Fibroblast of the aortic adventitia (primary cell): Measurements from ENCODE around the gene HOXA4. TPM values are rescaled to one million over a fixed set of nuclear protein-coding genes. Genes with fewer than 3 reads are reported as not detected.

Experiments used
- DNase-seq: peaks from one replicate; pipeline ENCODE4 v3.0.0-alpha.2; 2010; ENCODE audit warnings: low read depth
- H3K4me3 ChIP-seq: 2 replicates; pipeline ENCODE4 v1.5.1; 2011; ENCODE audit warnings: low read depth, mild to moderate bottlenecking, control low read depth, low read length, moderate library complexity
- CTCF ChIP-seq: IDR thresholded peaks from 2 replicates; pipeline ENCODE4 v1.5.1; 2011; ENCODE audit warnings: mild to moderate bottlenecking, low read length, control low read depth, inconsistent platforms; ENCODE audit not compliant: insufficient read depth
- small RNA-seq: library from RNA; depleted of rRNA; stranded (forward); fragments of <200 nt; gene quantifications from one replicate; pipeline ENCODE3, GENCODE V24; 2012
- total RNA-seq: library from RNA; depleted of rRNA; stranded (reverse); fragments of >200 nt; gene quantifications from 2 replicates; pipeline ENCODE4 v1.2.3, GENCODE V29; 2012; ENCODE audit warnings: low replicate concordance

HOXA4 gene
- total RNA-seq, 1 donor = 0.99 TPM

DNA sequence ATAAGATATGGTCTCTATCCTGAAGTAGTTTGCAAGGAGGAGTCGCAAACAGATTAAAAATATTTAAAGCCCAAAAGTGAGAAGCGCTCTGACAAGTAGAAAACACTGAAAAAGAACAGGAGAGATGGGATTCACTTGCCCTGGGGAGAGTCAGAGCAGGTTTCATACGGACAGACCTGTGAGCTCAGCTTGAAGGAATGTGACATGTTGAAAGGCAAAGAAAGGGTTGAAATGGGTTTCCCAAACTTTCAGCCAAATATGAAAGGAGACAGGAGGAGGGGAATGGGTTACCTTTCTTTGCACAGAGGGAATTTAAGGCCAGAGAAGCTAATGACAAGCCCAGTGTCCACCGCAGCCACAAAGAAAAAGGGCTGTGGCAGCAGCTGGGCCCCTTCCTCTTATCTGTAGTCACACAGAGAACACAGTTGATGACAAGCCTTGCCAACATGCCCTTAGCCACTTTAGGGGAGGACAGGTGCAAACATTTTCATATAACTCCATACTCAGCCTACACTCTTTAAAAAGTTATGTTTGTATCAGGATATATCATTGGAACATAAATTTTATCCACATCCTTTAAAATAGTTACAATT lies 49.6 kb downstream of the HOXA4 start:
- no peak for TF ChIP-seq CTCF
- no peak overlapping the region for H3K4me3 ChIP-seq
- no peak for DNase-seq

GRCh38 chr7:27079234-27079975 lies 51.2 kb downstream of the HOXA4 start:
- TF ChIP-seq CTCF = no peak
- no peak overlapping the region for H3K4me3 ChIP-seq
- no peak for DNase-seq

DNA sequence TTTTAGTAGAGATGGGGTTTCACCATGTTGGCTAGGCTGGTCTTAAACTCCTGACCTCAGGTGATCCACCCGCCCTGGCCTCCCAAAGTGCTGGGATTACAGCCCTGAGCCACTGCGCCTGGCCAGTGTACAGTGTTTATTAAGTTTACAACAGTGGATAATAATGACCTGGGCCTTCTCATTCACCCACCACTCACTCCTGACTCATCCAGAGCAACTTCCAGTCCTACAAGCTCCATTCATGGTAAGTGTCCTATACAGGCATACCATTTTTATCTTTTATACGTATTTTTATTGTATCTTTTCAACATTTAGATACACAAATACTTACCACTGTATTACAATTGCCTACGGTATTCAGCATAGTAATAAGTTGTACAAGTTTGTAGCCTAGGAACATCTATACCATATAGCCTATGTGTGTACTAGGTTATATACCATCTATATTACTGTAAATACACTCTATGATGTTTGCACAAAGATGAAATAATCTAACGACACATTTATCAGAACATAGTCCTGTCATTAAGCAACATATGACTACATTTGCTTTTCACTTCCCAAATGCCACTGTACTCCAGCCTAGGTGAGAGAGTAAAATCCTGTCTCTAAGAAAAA lies 51.8 kb downstream of the HOXA4 start:
- no peak overlapping the region for H3K4me3 ChIP-seq
- no peak for DNase-seq
- TF ChIP-seq CTCF = no peak

Small RNA genes within 50 kb of the gene (small RNA-seq; reads per million reads assigned to genes)
- not detected for gene AC004080.5
- not detected for gene RF01977

Other genes starting within 250 kb of the HOXA4 start
- 0.72 TPM in 1 of 2 replicates, not detected in the other for gene HOXA1, start 34.8 kb downstream of the HOXA4 start, total RNA-seq
- 0.16 and 3.6 TPM in 2 replicates for gene HOXA2, start 28.1 kb downstream of the HOXA4 start, total RNA-seq
- gene HOXA5, start 12.9 kb upstream of the HOXA4 start, total RNA-seq = 0.72 and 2.4 TPM in 2 replicates
- not detected in 2 replicates for gene HOXA6, start 17.0 kb upstream of the HOXA4 start, total RNA-seq
- 1.2 and 3.5 TPM in 2 replicates for gene HOXA3, start 21.8 kb upstream of the HOXA4 start, total RNA-seq
- gene HOXA7, start 25.9 kb upstream of the HOXA4 start, total RNA-seq = not detected in 2 replicates
- not detected in 2 replicates for gene HOXA9, start 34.8 kb upstream of the HOXA4 start, total RNA-seq
- gene HOXA10, start 43.6 kb upstream of the HOXA4 start, total RNA-seq = 0.08 TPM in 1 of 2 replicates, not detected in the other
- not detected in 2 replicates for gene HOXA11, start 54.5 kb upstream of the HOXA4 start, total RNA-seq
- not detected in 2 replicates for gene HOXA13, start 69.3 kb upstream of the HOXA4 start, total RNA-seq
- gene EVX1, start 112.0 kb upstream of the HOXA4 start, total RNA-seq = not detected in 2 replicates